Tibial nerve (tissue), 3 donors: ENCODE results near the gene TMEM19.

Experiments
- POLR2A ChIP-seq, 2 donors: fragments of 450-650 bp; IDR thresholded peaks; one replicate each; pipeline ENCODE4 v1.6.1; 2017; ENCODE audit warnings: antibody characterized with exemption in 2 of 2, mild to moderate bottlenecking in 2 of 2, moderate library complexity in 2 of 2
- TF ChIP-seq, protein P1 (sequence below), 5 experiments: fragments of 200-600 bp in 3 of 5; fragments of 450-650 bp in 2 of 5; sonication (generic) in 3 of 5; IDR thresholded peaks; one replicate each; pipeline ENCODE4 v1.5.1; 2016 to 2019; ENCODE audit warnings: antibody characterized with exemption in 5 of 5, mild to moderate bottlenecking in 3 of 5, moderate library complexity in 2 of 5

DNA sequence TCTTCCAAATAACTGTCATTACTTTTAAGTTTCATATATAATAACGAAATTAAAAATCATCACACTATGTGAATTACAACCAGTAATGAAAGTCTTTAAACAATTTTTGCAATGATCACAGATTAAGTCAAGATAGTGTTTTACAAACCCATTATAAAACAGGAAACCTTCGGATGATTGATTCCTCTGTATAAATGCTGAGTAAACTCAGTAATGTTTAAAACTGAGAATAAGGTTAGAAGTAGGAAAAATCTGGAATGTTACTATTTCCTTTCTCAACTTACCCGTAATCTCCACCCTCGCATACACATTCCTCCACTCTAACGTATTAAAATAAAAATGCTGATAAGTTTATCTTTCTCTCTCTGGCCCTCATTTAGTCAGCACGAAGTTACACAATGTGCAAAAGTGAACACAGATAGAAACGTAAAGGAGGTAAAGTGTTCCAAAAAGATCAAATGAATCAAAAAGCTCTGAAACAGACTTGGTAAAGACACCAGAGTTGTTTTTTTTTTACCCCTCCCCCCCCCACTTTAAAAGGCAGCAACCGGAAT lies 23.8 kb upstream of the TMEM19 start:
- TF ChIP-seq POLR2A (IDR thresholded peaks at IDR 0.05) = no peak
- TF ChIP-seq, protein P1, sequence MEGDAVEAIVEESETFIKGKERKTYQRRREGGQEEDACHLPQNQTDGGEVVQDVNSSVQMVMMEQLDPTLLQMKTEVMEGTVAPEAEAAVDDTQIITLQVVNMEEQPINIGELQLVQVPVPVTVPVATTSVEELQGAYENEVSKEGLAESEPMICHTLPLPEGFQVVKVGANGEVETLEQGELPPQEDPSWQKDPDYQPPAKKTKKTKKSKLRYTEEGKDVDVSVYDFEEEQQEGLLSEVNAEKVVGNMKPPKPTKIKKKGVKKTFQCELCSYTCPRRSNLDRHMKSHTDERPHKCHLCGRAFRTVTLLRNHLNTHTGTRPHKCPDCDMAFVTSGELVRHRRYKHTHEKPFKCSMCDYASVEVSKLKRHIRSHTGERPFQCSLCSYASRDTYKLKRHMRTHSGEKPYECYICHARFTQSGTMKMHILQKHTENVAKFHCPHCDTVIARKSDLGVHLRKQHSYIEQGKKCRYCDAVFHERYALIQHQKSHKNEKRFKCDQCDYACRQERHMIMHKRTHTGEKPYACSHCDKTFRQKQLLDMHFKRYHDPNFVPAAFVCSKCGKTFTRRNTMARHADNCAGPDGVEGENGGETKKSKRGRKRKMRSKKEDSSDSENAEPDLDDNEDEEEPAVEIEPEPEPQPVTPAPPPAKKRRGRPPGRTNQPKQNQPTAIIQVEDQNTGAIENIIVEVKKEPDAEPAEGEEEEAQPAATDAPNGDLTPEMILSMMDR (IDR thresholded peaks at IDR 0.05) = no peak
